HepG2 (cell line): ENCODE results near the gene PPP2R5D. TPM values are rescaled to one million over a fixed set of nuclear protein-coding genes. Genes with fewer than 3 reads are reported as not detected.

Source experiments
- BATF2 ChIP-seq: sonication (generic); formaldehyde crosslinking; IDR thresholded peaks from 2 replicates; pipeline ENCODE4 v1.8.0; 2022; ENCODE audit warnings: mild to moderate bottlenecking, missing genetic modification reagents, moderate library complexity
- ETV5 ChIP-seq: IDR thresholded peaks from 2 replicates; pipeline ENCODE4 v1.6.1; 2018; ENCODE audit warnings: missing biosample characterization, missing genetic modification reagents, inconsistent platforms, borderline replicate concordance
- GZF1 ChIP-seq: sonication (generic); formaldehyde crosslinking; IDR thresholded peaks from 2 replicates; pipeline ENCODE4 v1.5.1; 2020; ENCODE audit warnings: mild to moderate bottlenecking, missing genetic modification reagents
- HDAC6 ChIP-seq: fragments of 200-600 bp; sonication (generic); IDR thresholded peaks from 2 replicates; pipeline ENCODE4 v1.7.0; 2017; ENCODE audit warnings: mild to moderate bottlenecking, antibody characterized with exemption, low read length, low read depth
- IRX3 ChIP-seq: sonication (generic); formaldehyde crosslinking; IDR thresholded peaks from 2 replicates; pipeline ENCODE4 v1.8.1; 2023; ENCODE audit warnings: mild to moderate bottlenecking, low read depth, missing genetic modification reagents, borderline replicate concordance
- KDM2A ChIP-seq: sonication (generic); formaldehyde crosslinking; IDR thresholded peaks from 2 replicates; pipeline ENCODE4 v1.4.0; 2020; ENCODE audit warnings: low read depth, missing genetic modification reagents, borderline replicate concordance
- KLF15 ChIP-seq: sonication (generic); formaldehyde crosslinking; IDR thresholded peaks from 2 replicates; pipeline ENCODE4 v1.8.1; 2023; ENCODE audit warnings: borderline replicate concordance, mild to moderate bottlenecking, inconsistent platforms, missing genetic modification reagents, mixed read lengths
- MAFK ChIP-seq, 2 experiments: IDR thresholded peaks in 1 of 2; conservative IDR thresholded peaks in 1 of 2; 2 replicates each; pipeline ENCODE4 v1.6.1; 2011; ENCODE audit warnings: improper control_type of control experiment in 2 of 2, low read length in 2 of 2
- MEIS2 ChIP-seq: sonication (generic); formaldehyde crosslinking; IDR thresholded peaks from 2 replicates; pipeline ENCODE4 v1.9.0; 2021; ENCODE audit warnings: mild to moderate bottlenecking, missing genetic modification reagents
- NFYC ChIP-seq: IDR thresholded peaks from 2 replicates; pipeline ENCODE4 v1.6.1; 2016; ENCODE audit warnings: missing genetic modification reagents, missing compliant biosample characterization
- SCMH1 ChIP-seq: sonication (generic); formaldehyde crosslinking; IDR thresholded peaks from 2 replicates; pipeline ENCODE4 v1.9.0; 2021; ENCODE audit warnings: missing genetic modification reagents, mild to moderate bottlenecking, borderline replicate concordance
- SIX1 ChIP-seq: sonication (generic); formaldehyde crosslinking; IDR thresholded peaks from 2 replicates; pipeline ENCODE4 v1.4.0; 2020; ENCODE audit warnings: missing genetic modification reagents, borderline replicate concordance
- SOX13 ChIP-seq, 3 experiments: fragments of 450-650 bp in 1 of 3; sonication (generic) in 1 of 3; formaldehyde crosslinking in 1 of 3; IDR thresholded peaks in 2 of 3; conservative IDR thresholded peaks in 1 of 3; 2 replicates each; pipeline versions ENCODE4 v1.5.0 to v1.6.1; 2016 to 2020; ENCODE audit warnings: antibody characterized with exemption in 1 of 3, mild to moderate bottlenecking in 1 of 3, missing compliant biosample characterization in 1 of 3, missing genetic modification reagents in 1 of 3, moderate library complexity in 1 of 3
- SOX5 ChIP-seq: IDR thresholded peaks from 2 replicates; pipeline ENCODE4 v1.6.1; 2016; ENCODE audit warnings: borderline replicate concordance
- ZHX2 ChIP-seq, 2 experiments: sonication (generic) in 1 of 2; formaldehyde crosslinking in 1 of 2; IDR thresholded peaks; 2 replicates each; pipeline versions ENCODE4 v1.6.1 to v1.9.0; 2014 to 2022; ENCODE audit warnings: antibody characterized with exemption in 1 of 2, borderline replicate concordance in 1 of 2, inconsistent platforms in 1 of 2, low read depth in 1 of 2, missing genetic modification reagents in 1 of 2
- ZNF615 ChIP-seq: sonication (generic); formaldehyde crosslinking; IDR thresholded peaks from 2 replicates; pipeline ENCODE4 v1.5.0; 2020; ENCODE audit warnings: mild to moderate bottlenecking, missing genetic modification reagents, borderline replicate concordance
- ZNF709 ChIP-seq: sonication (generic); formaldehyde crosslinking; IDR thresholded peaks from 2 replicates; pipeline ENCODE4 v1.5.0; 2020; ENCODE audit warnings: mild to moderate bottlenecking, missing genetic modification reagents
- polyA plus RNA-seq, 8 experiments: library from polyadenylated mRNA; depleted of rRNA in 3 of 8; stranded (reverse) in 7 of 8; unstranded in 1 of 8; fragments of >200 nt; fragmentation: Illumina TruSeq in 4 of 8; extraction: Trizol in 4 of 8; gene quantifications; 2 replicates each; pipeline versions ENCODE4 v1.2.1 to v1.2.3, GENCODE V29; 2011 to 2016; ENCODE audit warnings: low read depth in 4 of 8, missing spikeins in 1 of 8, mixed read lengths in 1 of 8; ENCODE audit not compliant: insufficient read depth in 1 of 8
- total RNA-seq, 5 experiments: library from RNA; depleted of rRNA; stranded (reverse); fragments of >200 nt; fragmentation: Illumina TruSeq; extraction: Trizol; gene quantifications; 2 replicates each; pipeline ENCODE4 v1.2.3, GENCODE V29; 2016; ENCODE audit warnings: low read depth in 1 of 5
- TF ChIP-seq, protein P1 (sequence below): sonication (generic); formaldehyde crosslinking; conservative IDR thresholded peaks from 2 replicates; pipeline ENCODE4 v1.4.0; 2020; ENCODE audit warnings: missing genetic modification reagents

PPP2R5D gene
- total and polyA plus RNA-seq, 2 of the 13 experiments (the other 11 are each of a cell fraction or from before 2014, with no cell fraction given): 53.7 to 60.4 TPM

DNA sequence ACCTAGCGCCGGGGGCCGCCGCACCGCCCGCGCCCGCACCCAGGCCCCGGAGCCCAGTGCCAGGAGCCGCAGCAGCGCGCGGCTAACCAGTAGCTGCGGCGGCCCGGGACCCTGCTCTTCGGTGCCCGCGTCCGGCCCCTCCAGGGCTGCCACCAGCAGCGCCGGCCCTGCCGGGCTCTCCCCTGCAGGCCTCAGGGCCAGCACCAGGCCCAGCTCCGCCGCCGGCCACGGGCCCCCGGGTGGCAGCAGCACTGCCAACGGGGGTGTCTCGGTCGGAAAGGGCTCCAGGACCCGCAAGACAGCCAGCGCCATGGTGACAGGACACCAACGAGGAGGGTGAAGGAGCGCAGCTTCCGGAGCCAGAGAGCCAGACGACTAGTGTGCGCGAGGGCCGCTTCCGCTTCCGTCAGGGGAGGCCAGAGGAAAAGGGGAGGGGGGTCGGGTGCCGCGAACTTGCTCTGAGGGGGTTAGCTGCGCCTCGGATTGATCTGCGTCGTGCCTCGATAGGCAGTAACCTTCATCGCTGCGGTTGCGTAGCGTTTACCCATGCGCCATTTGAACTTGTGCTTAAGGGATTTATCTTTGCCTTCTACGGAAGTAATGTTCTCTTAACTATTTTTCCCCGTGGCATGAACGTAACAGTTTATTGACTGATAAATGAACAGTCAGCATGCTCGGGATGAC, 5.4 kb upstream of the PPP2R5D start, which contains the start of gene PEX6 (continued):
- TF ChIP-seq ZHX2 (IDR thresholded peaks at IDR 0.05; ENCODE audit: low read depth) (no peak; the same call in 1 of the 2 replicates), ZHX2 (CRISPR knock-in tag; IDR thresholded peaks at IDR 0.05; ENCODE audit: borderline replicate concordance) (no peak), NFYC (peak; percentile 36; the same call in 1 of the 2 replicates), SIX1 (CRISPR knock-in tag) (no peak), HDAC6 (no peak), GZF1 (CRISPR knock-in tag) (no peak; the same call in 1 of the 2 replicates), KLF15 (CRISPR knock-in tag) (no peak), SCMH1 (CRISPR knock-in tag) (no peak), ZNF615 (peak; percentile 62; the same call in 1 of the 2 replicates), IRX3 (no peak), MAFK (conservative IDR thresholded peaks at IDR 0.05 in 1 of 2, IDR thresholded peaks at IDR 0.05 in 1 of 2; ENCODE audit: low read length in 2 of 2) (peak; percentile 38 to 72; a peak in 3 of 4 replicates), ZNF709 (CRISPR knock-in tag) (peak; percentile 90), KDM2A (CRISPR knock-in tag) (peak; percentile 88), SOX5 (CRISPR knock-in tag) (no peak; the same call in none of the 2 replicates), BATF2 (CRISPR knock-in tag) (no peak), ETV5 (peak; percentile 96), SOX13 (IDR thresholded peaks at IDR 0.05) (no peak), SOX13 (CRISPR knock-in tag; conservative IDR thresholded peaks at IDR 0.05 in 1 of 2, IDR thresholded peaks at IDR 0.05 in 1 of 2) (no peak), MEIS2 (no peak; the same call in 1 of the 2 replicates)
- TF ChIP-seq, protein P1, sequence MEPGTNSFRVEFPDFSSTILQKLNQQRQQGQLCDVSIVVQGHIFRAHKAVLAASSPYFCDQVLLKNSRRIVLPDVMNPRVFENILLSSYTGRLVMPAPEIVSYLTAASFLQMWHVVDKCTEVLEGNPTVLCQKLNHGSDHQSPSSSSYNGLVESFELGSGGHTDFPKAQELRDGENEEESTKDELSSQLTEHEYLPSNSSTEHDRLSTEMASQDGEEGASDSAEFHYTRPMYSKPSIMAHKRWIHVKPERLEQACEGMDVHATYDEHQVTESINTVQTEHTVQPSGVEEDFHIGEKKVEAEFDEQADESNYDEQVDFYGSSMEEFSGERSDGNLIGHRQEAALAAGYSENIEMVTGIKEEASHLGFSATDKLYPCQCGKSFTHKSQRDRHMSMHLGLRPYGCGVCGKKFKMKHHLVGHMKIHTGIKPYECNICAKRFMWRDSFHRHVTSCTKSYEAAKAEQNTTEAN (CRISPR knock-in tag): no peak
